Effector CD8-positive, alpha-beta T cell (primary cell): ENCODE measurements around the gene KRTAP5-6.

Experiments
- DNase-seq: peaks from one replicate; lab custom pipeline; 2025; lab: John Stamatoyannopoulos, UW

Gene KRTAP5-6

DNA sequence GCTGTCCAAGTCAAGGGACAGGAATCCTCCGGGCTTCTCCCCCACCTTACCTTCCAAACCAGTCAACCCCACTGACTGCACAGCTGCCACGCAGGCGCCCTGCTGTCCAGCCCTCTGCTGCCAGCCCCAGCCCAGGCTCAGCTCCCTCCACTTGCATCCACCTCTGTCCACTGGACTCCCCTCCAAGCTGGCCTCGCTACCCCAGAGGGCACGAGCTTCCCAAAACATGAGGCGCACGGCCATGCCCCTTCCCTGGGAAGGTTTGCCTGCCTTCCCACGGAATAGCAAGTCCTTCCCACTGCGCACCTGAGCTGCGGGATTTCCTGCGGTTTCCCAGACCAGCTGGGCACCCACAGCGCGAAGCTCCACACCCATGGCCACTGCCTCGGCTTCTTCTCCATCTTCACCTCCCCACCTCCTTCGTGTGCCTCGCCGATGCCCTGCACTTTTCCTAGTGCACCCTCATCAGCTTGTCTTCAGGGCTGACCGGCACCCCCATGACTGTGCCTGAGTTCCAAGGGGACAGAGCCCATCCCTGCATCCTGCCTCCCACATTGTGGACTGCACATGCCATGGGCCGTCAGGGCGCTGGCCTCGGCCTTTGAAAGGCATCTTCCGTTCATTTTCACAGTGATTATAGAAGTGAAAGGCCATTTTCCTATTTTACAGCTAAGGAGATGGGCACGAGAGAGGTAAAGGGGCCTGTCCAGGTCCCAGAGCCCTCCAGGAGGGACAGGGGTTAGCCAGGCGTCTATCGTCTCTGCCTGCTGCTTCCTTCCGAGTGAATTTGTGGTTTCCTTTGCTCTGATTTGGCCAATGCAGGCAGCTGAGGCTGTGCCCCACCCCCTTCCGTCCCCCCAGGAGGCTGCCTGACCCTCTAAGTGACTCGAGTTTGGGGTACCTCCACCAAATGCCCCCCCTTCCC lies 37.0 kb downstream of the KRTAP5-6 start:
- no peak for DNase-seq

DNA sequence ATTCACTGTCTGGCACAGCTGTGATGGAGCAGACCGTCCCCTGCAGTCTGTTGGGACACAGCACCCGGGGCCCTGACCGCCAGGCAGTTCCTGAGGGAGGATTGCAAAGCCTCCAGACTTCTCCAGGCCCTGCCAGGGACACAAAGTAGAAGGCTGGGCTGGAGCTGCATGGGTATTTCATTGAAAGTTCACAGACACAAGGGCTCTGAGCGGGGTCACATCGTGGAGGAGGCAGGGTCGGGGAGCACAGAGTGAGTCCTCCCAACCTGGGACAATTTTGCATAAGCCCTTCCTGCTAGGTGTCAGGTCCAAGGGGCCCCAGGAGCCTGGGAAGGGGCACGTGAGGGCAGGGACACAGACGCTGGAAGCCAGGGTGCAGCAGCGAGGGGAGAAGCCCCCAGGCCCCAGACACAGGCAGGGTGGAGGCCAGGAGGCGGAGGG lies 37.7 kb downstream of the KRTAP5-6 start:
- no peak for DNase-seq

DNA sequence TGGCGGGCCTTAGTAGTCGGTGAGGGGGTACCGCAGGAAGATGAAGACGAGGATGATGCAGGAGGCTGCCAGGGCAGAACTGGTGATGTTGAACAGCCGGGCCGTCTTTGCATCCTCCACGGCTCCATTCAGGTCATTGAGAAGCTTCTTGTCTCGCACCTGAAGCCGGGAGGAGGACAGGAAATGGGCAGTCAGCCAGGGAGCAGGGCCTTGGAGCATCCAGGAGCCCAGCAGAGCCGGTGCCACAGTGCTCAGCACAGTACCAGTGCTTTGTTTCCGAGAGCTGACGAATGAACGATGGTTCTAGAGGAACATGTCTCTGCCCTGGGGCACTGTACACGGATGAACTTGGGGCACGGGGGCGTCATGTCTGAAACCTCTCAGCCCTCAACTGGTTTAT lies 38.3 kb downstream of the KRTAP5-6 start:
- no peak for DNase-seq

DNA sequence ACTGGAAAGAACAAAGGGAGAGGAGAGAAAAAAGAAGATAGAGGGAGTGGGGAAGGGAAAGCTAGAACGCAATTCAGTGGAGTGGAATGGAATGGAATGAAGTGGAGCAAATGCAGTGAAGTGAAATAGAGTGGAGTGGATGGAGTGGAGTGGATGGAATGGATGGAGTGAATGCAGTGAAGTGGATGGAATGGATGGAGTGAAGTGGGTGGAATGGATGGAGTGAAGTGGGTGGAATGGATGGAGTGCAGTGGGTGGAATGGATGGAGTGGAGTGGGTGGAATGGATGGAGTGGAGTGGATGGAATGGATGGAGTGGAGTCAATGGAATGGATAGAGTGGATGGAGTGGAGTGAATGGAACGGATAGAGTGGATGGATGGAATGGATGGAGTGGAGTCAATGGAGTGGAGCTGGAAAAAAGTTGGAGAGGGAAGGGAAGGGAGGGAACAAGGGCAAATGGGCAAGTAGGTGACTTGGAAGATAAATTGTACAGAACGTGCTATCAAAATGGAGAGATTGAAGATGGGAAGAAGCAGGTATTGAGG lies 39.5 kb downstream of the KRTAP5-6 start:
- no peak for DNase-seq

DNA sequence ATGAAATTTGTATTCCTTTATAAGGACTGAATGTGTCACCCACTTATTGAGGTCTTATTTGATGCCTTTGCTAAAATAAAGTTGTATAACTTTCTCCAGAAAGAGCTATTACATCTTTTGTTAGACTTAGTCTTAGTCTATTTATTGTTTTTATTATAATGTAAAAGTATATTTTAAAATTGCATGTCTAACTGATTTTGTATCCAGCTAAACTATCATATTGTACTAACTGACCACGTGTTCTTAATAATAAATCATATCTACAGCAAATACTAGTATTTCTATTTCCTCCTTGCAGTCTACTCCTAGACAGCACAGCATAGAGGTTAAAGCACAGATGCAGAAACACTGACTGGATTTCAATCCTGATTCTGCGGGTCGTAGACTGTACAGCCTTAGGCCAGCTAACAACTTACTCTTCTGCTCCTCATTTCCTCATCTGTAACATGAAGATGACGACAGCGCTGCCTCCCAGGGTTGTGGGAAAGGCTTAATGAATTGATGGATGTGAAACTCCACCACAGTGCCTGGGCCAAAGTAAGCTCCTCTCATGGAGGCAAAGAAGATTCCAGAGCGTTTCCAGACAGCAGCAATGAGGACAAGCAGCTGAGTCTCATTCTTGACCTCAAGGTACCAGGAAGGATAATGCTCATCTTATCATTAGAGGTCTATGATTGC lies 40.2 kb downstream of the KRTAP5-6 start:
- no peak for DNase-seq

DNA sequence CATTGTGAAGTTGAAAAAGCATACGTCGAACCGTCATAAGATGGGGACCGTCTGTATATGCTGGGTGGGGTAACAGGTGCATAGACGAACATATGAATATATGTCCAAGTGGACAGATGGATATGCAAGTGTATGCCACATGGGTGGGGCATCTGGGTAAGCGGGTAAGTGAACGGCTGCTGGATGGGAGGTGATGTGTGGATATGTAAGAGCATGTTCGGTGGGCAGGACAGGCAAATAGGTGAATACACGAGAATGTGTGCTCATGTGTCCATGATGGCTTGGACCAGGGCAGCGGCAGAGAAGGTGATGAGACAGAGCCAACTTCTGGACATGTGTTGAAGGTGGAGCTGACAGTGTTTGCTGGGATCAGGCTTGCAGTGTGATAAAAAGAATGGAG lies 41.4 kb downstream of the KRTAP5-6 start:
- no peak for DNase-seq

DNA sequence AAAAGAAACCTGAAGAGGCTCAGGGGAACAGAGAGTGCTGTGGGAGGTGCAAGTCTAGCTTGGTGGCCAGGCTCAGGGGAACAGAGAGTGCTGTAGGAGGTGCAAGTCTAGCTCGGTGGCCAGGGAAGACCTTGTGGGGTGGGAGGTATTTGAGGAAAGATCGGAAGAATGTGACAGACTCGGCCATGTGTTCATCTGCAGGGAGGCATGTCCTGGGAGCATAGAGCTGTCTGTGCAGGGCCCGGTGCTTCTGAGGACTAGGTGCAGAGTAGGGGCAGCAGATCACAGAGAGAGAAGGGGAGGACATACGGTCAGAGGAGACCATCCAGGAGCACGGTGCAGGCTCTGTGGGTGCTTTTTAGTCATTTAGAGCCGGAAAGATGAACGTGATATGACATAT lies 42.6 kb downstream of the KRTAP5-6 start:
- DNase-seq, result no peak

DNA sequence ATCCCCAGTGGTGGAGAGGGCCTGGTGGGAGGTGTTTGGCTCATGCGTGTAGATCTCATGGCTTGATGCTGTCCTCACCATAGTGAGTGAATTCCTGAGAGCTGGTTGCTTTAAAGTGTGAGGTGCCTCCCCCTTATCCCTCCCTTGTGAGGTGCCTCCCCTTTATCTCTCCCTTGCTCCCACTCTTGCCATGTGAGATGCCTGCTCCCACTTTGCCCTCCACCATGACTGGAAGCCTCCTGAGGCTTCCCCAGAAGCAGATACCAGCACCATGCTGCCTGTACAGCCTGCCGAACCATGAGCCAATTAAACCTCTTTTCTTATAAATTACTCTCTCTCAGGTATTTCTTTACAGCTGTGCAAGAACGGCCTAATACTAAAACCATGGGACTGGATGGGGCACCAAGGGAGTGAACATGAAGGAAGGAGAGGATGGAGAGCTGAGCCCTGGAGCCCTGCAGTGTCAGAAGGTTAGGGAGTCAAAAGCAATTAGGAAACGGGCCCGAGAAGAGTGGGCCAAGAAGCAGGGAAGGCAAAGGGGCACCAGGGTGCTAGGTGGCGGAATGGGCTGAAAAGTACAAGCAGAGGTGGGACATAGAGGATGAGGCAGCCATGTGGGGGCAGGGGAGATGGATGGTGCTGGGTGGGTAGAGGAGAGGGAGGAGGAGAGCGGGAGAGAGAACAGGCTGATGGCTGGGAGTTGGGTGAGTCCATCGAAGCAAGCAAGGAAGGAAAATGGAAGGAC lies 44.0 kb downstream of the KRTAP5-6 start:
- DNase-seq, result no peak

DNA sequence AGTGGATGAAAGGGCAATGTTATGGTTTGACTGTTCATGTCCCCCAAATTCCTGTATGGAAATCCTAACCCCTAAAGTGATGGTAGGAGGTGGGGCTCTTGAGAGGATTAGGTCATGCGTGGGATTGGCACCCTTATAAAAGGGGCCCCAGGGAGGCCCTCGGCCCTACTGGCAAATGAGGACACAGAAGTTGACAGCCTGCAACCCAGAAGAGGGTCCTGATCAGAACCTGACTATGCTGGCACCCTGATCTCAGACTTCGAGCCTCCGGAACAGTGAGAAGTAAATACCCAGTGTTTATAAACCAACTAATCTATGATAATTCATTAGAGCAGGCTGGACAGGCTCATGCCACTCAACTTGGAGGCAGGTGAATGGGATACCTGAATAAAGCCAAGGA lies 44.7 kb downstream of the KRTAP5-6 start:
- no peak for DNase-seq

DNA sequence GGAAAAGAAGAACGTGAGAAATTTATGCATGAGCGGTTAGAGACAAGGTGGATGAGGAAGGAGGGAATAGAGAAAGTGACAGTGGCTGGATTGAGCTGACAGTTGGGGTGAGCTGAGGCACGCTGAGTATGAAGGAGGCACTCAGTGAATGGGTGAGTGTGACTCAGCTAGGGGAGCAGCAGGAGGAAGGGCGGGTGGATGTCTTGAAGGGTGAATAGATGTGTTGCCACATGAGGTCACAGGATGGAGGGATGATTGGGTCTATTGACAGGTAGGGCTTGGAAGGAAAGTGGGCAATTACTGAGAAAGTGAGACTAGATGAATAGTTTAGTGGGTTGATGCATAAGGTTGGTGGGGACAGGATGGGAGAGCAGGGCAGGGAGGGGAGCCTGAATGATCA lies 45.4 kb downstream of the KRTAP5-6 start:
- no peak for DNase-seq

DNA sequence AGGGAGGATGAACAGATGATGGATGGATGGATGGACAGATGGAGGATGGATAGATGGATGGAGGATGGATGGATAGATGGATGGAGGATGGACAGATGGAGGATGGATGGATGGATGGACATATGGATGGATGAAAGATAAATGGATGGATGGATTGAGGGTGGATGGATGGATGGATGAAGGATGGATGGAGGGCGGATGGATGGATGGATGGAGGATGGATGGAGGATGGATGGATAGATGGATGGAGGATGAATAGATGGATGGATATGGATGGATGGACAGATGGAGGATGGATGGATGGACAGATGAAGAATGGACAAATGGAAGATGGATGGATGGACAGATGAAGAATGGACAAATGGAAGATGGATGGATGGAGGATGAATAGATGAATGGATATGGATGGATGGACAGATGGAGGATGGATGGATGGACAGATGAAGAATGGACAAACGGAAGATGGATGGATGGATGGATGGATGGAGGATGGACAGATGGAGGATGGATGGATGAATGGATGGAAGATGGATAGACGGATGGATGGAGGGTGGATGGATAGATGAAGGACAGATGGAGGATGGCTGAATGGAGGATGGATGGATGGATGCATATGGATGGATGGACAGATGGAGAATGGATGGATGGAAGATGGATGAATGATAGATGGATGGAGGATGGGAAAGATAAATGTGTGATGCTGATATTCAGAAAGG lies 46.0 kb downstream of the KRTAP5-6 start:
- no peak for DNase-seq

DNA sequence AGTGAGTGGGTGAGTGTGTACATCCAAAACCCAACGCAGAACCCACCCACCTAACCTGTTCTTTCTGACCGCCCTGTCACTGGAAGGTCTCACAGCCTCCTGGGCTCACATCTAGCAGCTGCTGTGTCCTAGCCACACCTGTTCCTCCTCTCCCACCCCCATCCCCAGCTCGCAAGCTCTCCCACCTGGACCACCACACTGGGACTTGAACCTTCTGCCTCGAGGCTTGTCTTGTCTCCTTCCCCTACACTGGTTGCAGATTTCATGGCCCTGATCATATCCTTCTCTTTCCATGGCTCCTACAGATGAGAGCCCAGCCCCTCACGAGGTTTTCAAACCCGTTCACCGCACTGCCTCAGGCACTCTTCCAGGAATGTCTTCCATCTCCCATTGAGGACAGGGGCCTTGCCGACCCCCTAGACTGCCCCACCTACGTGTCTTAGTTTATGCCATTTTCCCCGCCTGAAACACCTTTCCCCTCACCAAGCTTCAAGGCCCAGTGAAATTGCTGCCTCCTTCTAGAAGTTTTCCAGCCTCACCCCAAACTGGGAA lies 46.7 kb downstream of the KRTAP5-6 start:
- DNase-seq, result no peak

DNA sequence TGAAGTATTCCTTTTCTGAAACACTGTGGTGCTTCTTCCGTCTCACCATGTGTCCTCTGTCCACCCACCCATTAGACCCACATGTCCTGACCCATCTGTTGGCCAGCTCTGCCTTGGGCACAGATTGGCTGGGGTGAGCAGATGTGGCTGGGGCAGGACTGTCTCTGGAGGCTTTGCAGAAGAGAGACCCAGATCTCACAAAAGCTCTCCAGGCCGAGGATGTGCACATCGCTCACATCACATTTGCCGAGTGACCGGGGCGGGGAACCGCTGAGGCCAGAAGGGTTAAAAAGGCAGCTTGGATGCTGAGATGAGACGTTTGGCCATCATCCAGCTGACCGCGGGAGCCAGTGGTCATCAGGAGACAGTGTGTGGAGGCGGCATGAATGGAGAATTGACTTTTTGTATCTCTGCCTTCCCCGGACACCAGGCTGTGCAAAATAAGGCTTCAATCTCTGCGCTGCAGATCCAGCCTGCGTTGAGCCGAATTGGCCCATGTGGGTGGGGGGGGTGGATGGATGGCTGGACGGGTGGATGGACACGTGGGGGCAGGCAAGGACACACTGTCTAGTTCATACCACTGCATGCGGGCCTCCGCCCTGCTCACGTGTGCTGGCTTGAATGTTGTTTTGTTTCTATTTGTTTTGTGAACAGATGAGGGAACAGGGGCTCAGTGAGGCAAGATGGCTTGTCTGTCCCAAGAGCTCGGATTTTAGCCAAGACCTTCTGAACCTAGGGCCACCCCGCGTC lies 47.3 kb downstream of the KRTAP5-6 start:
- DNase-seq, result no peak

DNA sequence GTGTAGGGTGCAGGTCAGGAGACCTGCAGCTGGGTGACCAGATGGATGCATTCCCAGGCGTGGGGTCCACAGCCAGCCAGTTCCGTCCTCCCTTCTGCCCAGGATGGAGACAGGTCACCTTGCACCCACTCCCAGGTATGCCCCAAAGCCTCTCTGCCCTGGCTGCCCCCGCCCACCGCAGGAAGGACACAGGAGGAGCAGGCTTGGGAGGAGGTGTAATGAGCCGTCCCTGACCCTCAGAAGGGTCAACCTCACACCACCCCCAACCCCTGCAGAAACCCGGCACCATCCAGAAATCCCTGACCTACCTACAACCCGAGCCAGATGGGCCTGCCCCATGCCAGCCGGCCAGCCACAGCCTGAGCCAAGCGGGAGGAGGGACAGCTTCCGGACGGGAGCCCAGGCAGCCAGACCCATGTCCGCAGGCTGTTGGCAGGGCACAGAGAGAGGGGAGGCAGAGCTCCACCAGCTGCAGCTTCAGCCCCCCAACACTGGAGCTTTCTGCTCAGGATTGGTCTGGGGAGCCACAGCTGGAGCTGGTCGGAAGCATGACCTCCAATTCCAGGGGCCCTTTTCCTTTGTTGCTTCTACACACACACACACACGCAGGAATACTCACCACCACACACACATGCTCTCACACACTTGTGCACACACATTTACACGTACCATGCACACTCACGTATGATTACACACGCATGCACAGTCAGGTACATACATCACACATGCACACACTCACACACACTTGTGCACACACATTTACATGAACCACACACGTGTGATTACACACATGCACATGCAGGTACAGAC lies 48.1 kb downstream of the KRTAP5-6 start:
- no peak for DNase-seq

DNA sequence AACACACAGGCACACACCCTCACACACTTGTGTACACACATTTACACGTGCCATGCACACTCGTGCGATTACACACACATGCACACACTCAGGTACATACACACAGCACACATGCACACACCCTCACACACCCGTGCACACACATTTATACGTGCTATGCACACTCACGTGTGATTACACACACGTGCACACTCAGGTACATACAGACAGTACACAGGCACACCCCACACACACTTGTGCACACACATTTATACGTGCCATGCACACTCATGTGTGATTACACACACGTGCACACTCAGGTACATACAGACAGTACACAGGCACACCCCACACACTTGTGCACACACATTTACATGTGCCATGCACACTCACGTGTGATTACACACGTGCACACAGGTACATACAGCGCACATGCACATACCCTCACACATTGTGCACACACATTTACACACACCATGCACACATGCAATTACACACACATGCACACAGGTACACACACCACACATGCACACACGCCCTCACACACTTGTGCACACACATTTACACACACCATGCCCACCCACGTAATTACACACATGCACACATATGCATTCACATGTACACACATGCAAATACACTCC lies 48.8 kb downstream of the KRTAP5-6 start:
- no peak for DNase-seq

DNA sequence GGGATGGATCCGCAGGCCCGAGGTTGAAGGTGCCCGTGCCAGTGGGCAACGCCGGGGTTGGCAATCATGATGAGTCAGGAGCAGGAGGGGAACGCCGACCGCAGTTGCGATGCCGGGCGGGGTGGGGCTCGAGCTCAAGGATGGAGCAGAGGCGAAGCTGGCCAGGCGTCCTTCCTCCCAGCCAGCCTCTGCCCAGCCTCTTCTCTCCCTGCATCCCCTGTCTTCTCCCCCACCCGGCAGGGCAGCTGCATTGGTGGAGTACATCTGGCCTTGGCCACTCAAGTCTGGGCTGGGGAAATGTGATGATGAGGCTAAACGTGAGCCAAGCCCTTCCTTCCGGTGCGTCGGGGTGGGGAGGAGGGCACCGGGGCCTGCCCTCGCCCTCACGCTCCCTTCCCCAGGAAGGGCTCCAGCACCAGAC lies 49.5 kb downstream of the KRTAP5-6 start:
- no peak for DNase-seq

DNA sequence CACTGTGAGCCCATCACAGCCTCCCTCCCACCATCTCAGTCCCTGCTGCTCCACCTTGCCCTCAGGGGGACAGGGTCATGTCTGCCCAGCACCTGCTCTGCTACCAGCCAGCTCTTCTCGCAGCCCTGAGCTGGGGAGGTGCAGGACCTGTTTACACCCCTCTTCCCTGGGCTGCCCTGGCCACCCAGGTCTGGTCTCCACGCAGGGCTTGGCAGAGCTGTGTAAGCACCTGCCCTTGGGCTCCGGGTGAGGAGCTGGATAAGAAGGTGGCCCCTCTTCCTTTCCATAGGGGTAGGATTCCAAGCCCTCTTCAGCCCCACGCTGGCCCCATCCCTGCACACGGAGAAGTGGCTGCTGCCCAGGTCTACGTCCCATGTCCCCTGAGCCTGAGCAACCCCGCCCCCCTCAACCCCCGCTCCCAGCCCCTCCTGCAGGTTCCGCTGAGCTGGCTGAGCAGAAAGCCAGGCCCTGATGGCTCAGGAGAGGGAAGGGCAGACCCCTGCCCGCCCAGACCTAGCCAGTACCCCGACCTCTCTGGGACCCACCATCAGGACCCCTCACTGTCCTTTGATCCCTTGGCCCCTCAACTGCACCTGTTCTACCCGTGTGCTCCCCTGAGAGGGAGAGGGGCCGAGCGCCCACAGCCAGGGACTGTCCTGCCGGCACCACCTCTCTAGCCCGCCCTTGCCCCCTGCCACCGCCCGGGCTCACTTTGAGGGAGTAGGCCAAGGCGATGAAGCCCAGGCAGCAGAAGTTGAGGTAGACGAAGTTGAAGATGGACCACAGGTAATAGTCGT lies 50.2 kb downstream of the KRTAP5-6 start:
- DNase-seq, result no peak
